GM21526 (cell line): ENCODE data around the gene MGAT3.

Experiments used
- ATAC-seq: cut with Tn5 transposase; IDR thresholded peaks from one replicate; pipeline ENCODE4 v1.9.1; 2021; ENCODE audit warnings: moderate library complexity; ENCODE audit not compliant: unreplicated experiment, low FRiP score

Gene MGAT3

DNA sequence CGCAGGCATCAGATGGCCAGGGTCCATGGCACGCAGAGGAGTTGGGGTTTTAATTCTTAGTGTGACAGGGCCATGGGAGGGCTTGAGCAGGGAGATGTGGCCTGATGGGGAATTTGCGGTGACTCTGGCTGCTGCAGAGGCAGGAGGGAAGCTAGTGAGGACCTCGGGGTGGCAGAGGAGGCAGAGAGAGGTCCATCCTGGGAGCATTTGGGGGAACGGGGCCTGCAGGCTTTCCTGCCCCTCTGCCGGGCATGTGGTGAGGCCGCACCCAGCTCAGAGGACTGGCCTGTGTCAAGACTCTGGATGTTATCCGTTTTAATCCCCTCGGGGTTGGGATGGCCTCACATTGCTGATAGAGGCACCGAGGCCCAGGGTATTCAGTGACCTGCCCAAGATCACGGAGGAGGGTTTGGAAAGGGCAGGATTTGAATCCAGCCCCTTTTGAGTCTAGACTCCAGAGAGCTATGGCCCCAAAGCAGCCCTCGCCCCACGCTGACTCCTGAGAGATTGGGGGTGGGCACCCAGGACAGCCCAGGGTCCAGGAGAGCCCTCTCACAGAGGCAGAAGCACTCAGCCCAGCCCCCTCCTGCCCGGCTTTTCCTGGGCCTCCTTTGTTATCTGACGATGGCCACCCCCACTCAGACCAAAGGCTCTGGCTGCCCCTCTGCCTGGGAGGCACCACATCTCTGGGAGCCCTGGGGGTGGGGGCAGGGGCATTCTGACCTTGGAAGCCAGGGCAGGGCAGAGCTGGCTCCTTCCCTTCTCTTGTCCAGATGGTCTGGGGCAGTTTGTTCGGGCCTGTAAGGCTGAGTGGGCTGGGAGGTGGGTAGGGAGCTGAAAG is 13.9 kb downstream of the MGAT3 start:
- no peak for ATAC-seq

DNA sequence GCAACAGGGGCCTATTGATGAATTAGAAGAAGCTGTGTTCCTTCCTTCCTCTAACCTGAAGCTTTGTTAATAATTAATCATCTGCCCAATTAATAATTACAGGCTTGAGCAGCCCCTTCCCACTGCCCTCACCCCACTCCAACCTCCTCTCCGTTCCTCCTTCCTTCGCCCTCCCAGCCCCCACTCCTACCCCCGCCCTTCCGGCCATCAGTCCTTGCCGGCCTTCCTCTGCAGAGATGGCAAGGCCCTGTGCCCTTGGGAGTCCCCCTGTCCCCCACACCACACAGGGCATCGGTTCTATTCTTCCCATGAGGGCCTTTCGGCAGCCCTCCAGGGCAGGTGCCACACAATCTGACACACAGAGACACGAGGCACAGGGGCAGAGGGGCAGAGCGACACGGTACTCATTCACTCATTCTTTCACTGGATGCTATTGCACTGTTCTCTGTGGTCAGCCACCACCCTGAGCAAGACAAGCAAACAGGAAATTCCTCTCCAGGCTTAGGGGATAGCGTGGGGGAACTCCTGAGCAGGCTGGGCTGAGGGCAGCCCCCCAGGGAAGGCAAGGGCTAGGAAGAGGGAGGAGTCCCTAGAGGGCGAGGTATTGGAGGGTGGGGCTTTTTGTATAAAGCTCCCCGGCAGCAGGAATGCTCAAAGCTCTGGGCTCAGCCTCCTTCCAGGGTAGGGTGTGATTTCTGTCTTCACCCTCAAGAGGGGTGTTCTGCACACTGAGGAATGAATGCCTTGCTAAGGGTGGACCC is 14.7 kb downstream of the MGAT3 start:
- no peak for ATAC-seq

DNA sequence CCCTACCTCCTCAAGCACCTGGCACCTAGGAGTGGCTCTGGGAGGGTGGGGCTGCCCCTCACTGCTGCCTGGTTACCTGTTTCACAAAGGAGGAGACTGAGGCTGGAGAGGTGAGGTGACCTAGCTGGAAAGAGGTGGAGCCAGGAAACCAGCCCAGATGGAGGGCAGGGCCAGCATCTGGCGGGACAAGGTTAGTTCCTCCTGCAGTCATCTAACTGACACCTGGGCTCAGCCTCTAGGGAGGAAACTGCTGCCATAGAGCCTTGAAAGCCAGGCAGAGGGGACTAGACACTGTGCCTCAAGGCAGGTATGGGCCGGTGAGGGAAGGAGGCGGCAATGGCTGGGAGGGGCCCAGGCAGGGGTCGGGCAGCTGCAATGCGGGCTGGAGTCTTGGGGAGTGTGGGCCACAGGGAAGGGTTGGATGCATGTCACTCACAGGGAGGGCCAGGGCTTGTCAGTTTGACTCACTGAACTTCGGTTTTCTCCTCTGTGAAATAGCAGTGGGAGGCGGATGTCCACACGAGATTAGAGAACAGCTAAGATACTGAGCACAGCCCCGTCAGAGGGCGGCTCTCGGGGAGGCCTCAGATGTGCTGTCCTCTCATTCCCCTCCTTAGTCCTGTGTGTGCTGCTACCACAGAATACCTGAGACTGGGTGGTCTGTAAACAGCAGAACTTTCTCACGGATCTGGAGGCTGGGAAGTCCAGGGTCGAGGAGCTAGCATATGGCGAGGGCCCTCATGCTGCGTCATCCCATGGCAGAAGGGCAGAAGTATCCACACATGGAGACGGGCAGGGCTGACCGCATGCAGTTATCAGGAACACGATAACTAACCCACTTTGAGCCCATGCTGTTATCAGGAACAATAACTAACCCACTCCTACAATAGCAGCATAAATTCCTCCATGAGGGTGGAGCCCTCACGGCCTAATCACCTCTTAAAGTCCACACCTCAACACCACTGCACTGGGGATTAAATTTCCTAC is 16.1 kb downstream of the MGAT3 start:
- ATAC-seq = no peak

DNA sequence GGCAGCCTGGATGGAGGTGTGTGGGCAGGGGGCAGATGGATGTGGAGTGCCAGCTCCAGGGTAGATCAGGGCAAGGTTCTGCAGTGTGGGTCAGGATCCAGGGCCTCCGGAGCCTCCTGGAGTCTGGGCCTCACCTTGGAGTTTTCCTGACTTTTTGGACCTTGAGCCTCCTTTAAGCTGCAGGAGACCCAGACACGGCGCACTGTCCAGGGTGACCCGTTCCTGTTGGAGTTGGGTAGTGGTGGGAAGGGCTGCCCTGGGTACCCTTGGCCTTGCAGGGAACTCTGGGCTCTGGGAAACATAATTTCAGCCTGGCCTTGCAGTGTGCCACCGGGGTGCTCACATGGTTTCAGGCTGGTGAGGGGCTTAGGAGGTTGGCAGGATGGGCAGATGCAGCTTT is 17.0 kb downstream of the MGAT3 start:
- ATAC-seq = no peak

DNA sequence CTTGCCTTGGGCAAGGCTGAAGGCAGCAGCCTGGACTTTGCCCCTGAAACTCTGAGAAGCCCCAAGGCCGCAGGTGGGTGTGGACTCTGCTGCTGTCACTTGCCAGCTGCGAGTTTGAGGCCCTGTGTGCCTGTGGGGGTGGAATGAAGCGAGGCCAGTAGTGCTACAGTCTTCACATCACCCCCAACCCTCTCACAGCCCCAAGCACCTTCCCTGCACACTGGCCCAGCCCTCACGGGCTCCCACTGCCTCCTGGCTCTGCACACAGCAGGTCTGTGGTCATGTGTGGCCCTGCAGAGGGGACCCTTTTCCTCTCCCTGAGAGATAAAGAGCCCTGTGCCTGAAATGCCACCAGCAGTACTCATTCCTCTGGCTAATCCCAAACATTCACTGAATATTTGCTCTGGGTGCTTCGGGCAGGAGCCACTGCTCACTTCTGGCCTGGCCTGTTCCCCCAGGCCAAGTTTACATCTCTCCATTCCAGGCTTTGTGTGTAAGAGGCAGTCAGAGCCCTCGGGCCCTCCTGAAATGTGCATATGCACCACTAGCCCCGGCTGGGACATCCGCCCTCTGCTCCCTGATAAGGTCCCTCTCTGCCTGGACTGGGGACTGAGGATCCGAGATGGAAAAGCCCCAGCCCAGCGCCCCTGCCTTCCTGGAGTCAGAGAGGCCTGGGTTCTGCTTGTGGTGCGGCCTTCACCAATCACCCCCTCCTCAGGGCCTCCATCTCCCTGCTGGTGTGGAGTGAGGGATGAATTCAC is 17.7 kb downstream of the MGAT3 start:
- ATAC-seq = no peak

DNA sequence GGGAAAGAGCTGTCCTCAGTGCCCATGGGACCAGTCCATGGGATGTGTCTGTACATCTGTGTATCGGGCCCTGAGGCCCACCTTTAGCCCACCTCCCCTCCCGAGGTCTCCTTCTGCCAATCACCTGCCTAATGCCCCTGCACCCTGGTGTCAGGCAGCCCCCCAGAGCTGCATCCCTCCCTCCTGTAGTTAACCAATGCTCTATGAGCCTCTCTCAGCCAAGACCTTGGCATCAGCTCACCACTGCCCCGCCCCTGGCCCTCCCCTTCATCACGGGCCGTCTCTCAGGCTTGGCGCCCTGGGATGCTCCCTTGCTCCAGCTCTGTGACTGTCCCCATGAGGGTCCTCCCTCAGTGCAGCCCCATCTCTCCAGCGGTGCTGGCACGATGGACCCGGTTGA is 18.5 kb downstream of the MGAT3 start:
- no peak for ATAC-seq

DNA sequence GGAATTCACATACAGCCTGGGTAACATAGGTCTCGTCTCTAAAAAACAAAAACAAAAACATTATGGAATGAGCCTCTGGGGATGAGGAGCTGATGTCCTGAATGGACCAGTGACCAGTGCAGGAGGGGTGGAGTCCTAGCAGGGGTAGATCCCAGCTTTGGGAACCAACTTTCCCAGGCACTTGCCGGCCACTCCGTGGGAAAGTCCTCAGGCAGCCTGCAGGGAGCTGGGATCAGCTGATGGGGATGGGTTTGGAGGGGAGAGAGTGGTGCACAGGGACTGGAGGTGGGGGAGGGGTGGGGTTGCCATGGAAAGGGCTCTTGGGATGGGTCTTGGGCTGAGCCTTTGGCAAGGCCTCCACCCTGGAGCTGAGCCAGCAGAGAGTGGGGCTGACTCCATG is 19.1 kb downstream of the MGAT3 start:
- ATAC-seq = no peak

DNA sequence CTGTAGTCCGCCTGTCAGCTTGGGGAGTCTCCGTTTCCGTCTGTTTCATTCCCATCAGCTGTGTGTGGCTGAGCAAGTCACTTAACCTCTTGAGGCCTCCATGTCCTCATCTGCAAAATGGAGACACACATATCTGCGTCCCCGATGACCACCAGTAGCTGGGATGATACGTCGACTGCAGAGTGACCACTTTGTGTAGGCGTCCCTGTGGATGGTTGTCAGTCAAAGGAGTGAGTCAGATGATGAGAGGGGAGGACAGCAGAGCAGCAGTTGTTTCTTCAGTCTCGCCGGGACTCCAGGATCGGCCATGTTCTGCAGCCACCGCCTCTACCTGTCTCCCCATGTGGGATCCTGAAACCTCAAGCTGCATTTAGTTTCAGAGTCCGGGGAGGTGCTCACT is 19.9 kb downstream of the MGAT3 start:
- ATAC-seq = no peak

DNA sequence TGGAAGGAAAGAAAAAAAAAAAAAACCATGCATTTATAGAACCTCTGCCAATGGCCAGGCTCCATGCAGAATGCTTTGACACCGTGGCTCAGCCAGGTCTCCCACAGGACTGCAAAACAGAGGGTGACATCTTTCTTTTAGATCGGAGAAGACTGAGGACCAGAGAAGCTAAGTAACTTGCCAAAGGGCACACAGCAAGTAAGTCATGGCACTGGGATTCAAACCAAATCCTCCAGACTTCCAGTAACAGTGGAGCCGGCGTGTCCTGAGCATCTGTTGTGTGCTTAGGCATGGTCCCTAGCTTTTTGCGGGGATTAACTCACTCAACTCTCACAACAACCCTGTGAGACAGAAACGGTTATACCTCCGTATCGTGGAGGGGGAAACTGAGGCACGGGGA is 20.7 kb downstream of the MGAT3 start:
- no peak for ATAC-seq

DNA sequence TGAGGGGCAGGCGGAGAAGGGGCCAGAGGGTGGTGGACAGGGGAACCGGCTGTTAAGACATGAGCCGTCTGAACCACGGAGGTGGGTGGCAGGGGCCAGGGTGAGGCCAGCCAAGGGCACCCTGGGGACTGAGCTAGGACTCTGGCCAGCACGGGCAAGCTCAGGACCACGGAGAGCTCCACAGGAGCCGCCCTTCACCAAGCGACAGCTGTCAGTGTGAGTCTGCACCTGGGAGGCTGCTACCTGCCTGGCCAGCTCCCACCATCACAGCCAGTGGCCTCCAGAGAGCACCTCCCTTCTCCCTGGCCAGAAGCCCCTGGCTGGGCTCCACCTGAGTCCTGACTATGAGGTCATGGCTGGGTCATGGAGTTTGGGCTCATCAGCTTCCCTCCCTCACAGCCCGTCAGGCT is 21.6 kb downstream of the MGAT3 start:
- ATAC-seq = no peak

DNA sequence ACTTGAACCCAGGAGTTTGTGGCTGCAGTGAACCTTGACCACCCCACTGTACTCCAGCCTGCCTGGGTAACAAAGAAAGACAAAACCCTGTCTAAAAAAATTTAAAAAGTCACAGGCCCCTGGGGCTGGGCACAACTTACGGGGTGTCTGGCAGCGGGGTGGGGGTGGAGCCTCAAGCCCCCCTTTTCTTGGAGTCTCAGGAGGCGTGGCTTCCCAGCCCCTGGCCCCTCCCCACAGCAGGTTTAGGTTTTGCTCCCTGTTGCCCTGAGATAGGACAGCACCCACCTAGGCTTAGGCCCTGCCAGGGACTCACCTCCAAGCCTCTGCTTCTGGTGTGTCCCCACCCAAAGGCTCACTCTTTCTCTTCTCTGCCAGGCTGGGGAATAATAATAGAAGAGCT is 22.4 kb downstream of the MGAT3 start:
- no peak for ATAC-seq

DNA sequence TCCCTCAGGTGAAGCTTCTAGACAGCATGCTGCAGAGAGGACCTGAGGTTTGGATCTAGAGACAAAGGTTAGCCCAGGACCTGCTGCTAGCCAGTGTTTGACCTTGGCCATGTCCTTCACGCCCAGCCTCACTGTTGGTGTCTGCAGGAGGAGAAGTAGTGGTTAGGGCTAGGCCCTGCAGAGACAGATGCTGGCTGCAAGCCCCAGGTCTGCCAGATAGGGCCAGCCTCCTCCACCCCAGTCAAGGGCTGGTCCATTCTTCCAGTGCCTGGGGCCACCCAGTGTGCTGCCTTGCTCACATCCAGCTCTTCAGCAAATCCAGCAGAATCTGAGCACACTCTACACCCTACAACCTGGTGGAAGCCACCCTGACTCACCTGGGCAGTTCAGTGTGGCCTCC is 23.7 kb downstream of the MGAT3 start:
- ATAC-seq = no peak

DNA sequence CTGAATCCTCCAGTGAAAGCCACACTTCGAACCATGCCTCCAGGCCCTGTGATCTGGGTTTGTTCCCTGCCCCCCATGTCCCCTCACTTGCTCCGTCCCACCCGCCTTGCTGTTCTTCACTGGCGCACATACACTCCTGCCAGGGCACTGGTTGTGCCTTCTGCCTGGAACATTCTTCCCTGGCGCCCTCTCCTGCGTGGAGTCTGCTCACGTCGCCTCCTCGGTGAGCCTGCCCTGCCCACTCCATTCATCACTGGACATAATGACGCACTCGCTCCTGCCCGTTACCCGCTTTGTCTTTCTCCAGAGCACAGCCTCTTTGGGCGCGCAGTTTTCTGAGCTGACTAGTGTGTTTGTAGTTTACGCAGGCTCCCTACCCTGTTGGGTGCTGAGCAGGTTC is 24.2 kb downstream of the MGAT3 start:
- no peak for ATAC-seq

DNA sequence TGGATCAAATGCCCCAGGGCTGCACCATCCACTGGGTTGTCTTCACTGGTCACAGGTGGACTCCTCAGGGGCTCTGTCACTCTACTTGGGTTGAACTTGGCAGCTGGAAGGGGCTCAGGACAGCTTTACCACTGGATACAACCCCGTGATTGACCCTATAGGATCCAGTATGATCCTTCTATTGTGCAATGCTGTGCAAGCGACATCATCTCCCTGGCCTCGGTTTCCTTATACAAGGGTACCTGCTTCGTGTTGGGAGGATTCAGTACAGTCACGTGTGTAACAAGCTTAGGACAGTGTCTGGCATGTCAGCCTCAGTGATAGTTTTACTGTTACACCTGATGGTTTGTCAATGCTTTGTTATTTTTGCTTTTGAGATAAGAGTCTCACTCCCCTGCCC is 24.8 kb downstream of the MGAT3 start:
- ATAC-seq = no peak

DNA sequence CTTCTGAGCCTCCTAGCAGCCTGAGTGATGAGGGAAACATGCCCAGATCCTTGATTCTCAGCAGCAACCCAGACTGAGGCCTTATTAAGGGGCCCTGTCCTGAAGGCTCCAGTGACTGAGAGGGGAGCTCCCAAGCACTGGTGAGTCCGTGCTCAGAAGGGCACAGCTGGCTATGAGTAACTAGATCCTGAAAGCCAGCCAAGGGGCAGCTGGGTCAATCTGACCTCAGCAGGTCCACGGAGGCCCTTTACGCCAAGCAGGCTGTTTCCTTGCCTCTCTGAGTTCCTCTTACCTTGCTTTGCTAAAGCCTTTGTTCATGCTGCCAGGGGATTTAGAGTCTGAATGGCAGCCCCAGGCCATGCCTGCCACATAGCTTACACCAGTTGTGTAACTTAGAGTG is 26.0 kb downstream of the MGAT3 start:
- no peak for ATAC-seq

DNA sequence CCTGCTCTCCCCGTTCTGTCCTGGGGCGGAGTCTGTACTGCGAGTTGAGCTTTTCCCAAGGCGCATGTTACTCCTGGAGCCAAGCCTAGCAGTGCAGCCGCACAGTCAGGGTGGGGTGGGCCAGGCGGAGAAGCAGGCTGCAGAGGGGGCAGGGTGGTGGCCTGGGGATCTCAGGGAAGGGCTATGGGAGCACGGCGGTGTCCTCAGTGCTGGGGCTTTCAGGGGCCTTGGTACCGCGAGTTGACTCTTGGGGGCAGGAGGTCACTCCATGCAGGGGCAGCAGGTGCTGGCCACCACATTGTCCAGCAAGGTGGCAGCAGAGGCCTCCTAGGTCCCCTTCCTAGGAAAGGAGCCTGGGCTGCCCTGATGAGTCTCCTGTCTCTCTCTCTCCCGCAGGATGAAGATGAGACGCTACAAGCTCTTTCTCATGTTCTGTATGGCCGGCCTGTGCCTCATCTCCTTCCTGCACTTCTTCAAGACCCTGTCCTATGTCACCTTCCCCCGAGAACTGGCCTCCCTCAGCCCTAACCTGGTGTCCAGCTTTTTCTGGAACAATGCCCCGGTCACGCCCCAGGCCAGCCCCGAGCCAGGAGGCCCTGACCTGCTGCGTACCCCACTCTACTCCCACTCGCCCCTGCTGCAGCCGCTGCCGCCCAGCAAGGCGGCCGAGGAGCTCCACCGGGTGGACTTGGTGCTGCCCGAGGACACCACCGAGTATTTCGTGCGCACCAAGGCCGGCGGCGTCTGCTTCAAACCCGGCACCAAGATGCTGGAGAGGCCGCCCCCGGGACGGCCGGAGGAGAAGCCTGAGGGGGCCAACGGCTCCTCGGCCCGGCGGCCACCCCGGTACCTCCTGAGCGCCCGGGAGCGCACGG is 30.4 kb downstream of the MGAT3 start:
- no peak for ATAC-seq

DNA sequence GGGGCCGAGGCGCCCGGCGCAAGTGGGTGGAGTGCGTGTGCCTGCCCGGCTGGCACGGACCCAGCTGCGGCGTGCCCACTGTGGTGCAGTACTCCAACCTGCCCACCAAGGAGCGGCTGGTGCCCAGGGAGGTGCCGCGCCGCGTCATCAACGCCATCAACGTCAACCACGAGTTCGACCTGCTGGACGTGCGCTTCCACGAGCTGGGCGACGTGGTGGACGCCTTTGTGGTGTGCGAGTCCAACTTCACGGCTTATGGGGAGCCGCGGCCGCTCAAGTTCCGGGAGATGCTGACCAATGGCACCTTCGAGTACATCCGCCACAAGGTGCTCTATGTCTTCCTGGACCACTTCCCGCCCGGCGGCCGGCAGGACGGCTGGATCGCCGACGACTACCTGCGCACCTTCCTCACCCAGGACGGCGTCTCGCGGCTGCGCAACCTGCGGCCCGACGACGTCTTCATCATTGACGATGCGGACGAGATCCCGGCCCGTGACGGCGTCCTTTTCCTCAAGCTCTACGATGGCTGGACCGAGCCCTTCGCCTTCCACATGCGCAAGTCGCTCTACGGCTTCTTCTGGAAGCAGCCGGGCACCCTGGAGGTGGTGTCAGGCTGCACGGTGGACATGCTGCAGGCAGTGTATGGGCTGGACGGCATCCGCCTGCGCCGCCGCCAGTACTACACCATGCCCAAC is 31.2 kb downstream of the MGAT3 start:
- no peak for ATAC-seq

DNA sequence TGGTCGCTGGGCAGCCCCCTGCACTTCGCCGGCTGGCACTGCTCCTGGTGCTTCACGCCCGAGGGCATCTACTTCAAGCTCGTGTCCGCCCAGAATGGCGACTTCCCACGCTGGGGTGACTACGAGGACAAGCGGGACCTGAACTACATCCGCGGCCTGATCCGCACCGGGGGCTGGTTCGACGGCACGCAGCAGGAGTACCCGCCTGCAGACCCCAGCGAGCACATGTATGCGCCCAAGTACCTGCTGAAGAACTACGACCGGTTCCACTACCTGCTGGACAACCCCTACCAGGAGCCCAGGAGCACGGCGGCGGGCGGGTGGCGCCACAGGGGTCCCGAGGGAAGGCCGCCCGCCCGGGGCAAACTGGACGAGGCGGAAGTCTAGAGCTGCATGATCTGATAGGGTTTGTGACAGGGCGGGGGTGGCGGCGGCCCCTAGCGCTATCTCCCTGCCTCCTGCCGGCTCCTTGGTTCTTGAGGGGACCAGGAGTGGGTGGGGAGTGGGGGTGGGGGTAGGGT is 31.8 kb downstream of the MGAT3 start:
- no peak for ATAC-seq
